GM18858 (cell line): ENCODE data around the gene TMEM42.

ENCODE experiments used
- ATAC-seq: cut with Tn5 transposase; IDR thresholded peaks from one replicate; pipeline ENCODE4 v1.9.1; 2021; ENCODE audit not compliant: unreplicated experiment

Gene TMEM42

DNA sequence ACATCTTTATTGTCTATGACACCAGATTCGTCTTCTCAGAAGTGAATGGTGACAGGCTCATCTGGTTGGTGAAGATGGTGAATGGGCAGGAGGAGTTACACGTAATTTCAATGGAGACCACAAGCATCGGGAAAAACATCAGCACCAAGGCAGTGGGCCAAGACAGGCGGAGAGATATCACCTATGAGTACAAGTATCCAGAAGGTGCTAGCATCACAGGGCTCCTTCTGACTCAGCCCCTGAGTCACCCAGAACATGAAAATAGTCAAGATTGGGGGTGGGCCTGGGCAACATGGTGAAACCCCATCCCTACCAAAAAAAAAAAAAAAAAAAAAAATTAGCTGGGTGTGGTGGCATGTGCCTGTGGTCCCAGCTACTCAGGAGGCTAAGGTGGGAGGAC lies 45.3 kb downstream of the TMEM42 start:
- ATAC-seq = no peak

DNA sequence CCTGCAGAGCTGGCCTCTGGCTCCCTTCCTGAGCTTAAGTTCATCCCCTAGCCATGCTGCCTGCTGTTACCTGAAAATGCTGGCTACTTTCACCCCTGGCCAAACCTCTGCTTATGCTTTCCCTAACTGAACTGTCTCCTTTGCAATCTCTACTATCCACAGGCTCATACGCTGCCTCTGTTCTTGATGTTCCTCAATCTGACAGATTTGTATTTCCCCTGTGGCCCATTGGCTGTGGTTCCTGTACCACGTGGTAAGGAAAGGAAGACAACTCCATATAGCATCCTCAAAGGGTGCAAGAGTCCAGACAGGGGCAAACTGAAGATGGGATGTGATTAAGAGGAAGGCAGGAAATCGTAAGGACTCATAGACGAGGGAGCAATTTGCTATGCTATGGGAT lies 45.9 kb downstream of the TMEM42 start:
- ATAC-seq = no peak

GRCh38 chr3:44909063-44909462 lies 47.4 kb downstream of the TMEM42 start:
- ATAC-seq = no peak

- no peak for ATAC-seq
Measured at GRCh38 chr3:44910693-44911092, 49.0 kb downstream of the TMEM42 start.

GRCh38 chr3:44913868-44914468 lies 52.3 kb downstream of the TMEM42 start:
- no peak for ATAC-seq

DNA sequence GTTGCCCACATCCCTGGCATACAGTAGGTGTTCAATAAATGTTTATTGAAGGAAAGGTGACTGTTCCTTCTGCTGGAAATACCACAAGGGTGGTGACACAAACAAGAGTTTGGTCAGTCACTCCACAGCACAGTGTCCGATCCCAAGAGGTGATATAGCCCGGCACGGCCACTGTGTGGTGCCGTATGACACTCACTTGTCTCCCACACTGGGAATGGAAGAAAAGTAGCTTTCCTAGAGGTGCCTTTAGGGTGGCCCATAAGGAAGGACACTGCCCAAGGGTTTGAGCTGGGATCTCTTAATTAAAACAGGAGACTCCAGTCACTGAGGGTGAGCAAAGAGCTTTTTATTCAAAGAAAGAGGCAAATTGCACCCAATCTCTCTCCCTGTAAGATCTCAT lies 53.2 kb downstream of the TMEM42 start:
- no peak for ATAC-seq
